HL-60/S4 treated with retinoic acid at 250 ng/mL for 4 days and 3 days (cell line): ENCODE data around the gene DAZAP1.

Experiments used
- in situ Hi-C: fragments of 300-500 bp; cut with MboI; formaldehyde crosslinking; loops from 2 replicates; pipeline ENCODE4 v1.7.0; 2022; ENCODE audit warnings: low sequenced_read_pairs

DAZAP1 gene

GRCh38 chr19:1423436-1424191 lies 16.2 kb downstream of the DAZAP1 start:
- in situ Hi-C loops: no loop called here

GRCh38 chr19:1424192-1424955 lies 17.0 kb downstream of the DAZAP1 start:
- in situ Hi-C loops: no loop called here

GRCh38 chr19:1425102-1425837 lies 17.9 kb downstream of the DAZAP1 start:
- in situ Hi-C loops: no loop called here

- in situ Hi-C loops: no loop called here
These were observed 18.5 kb downstream of the DAZAP1 start for GRCh38 chr19:1425902-1426301.

GRCh38 chr19:1426736-1427135 lies 19.4 kb downstream of the DAZAP1 start:
- in situ Hi-C loops: no loop called here

GRCh38 chr19:1427221-1427920 lies 20.0 kb downstream of the DAZAP1 start:
- in situ Hi-C loops: no loop called here

GRCh38 chr19:1428738-1429391 lies 21.5 kb downstream of the DAZAP1 start:
- in situ Hi-C loops: no loop called here

GRCh38 chr19:1429750-1430149 lies 22.4 kb downstream of the DAZAP1 start:
- in situ Hi-C loops: no loop called here

GRCh38 chr19:1430246-1430645 lies 22.9 kb downstream of the DAZAP1 start:
- in situ Hi-C loops: no loop called here

GRCh38 chr19:1431759-1432506 lies 24.5 kb downstream of the DAZAP1 start:
- in situ Hi-C loops: no loop called here

- in situ Hi-C loops: no loop called here
These were observed 25.1 kb downstream of the DAZAP1 start for GRCh38 chr19:1432507-1432887.

GRCh38 chr19:1433119-1434039 lies 26.0 kb downstream of the DAZAP1 start:
- in situ Hi-C loops: no loop called here

- in situ Hi-C loops: no loop called here
These were observed 26.6 kb downstream of the DAZAP1 start for GRCh38 chr19:1434040-1434366.

GRCh38 chr19:1434577-1435060 lies 27.2 kb downstream of the DAZAP1 start:
- in situ Hi-C loops: no loop called here

GRCh38 chr19:1435378-1435989 lies 28.1 kb downstream of the DAZAP1 start:
- in situ Hi-C loops: no loop called here

GRCh38 chr19:1437609-1438008 lies 30.2 kb downstream of the DAZAP1 start:
- in situ Hi-C loops: no loop called here

- in situ Hi-C loops: no loop called here
These were observed 30.9 kb downstream of the DAZAP1 start, which contains the start of gene RPS15 for GRCh38 chr19:1438035-1438932. Gene RPS15, plus strand, starts transcription at chr19:1438396. Its CDS starts 30 bp downstream, at chr19:1438426.
